Neural crest cell (in vitro differentiated cells): ENCODE measurements around the gene HOXA3. TPM values are rescaled to one million over a fixed set of nuclear protein-coding genes. Genes with fewer than 3 reads are reported as not detected.

ENCODE experiments used
- DNase-seq: peaks from one replicate; pipeline ENCODE4 v3.0.0; 2021; ENCODE audit warnings: low read depth, mixed read lengths, low spot score
- H3K27ac Mint-ChIP-seq: one replicate; pipeline ENCODE4 v1.8.0; 2021; ENCODE audit warnings: mild to moderate bottlenecking, mixed read lengths; ENCODE audit not compliant: unreplicated experiment
- H3K27me3 Mint-ChIP-seq: 2 replicates; pipeline ENCODE4 v1.8.0; 2021; ENCODE audit warnings: low read depth, mild to moderate bottlenecking, mixed read lengths
- H3K36me3 Mint-ChIP-seq: 2 replicates; pipeline ENCODE4 v1.8.0; 2021; ENCODE audit warnings: low read depth, mild to moderate bottlenecking, mixed read lengths
- H3K4me1 Mint-ChIP-seq: 2 replicates; pipeline ENCODE4 v1.8.0; 2021; ENCODE audit warnings: mixed read lengths
- H3K4me3 Mint-ChIP-seq: one replicate; pipeline ENCODE4 v1.8.0; 2021; ENCODE audit warnings: mild to moderate bottlenecking, mixed read lengths
- H3K9me3 Mint-ChIP-seq: 2 replicates; pipeline ENCODE4 v1.8.0; 2021; ENCODE audit warnings: mixed read lengths
- total RNA-seq: library from RNA; stranded (reverse); gene quantifications from 2 replicates; pipeline ENCODE4 v1.2.1, GENCODE V29; 2021
- TF ChIP-seq, protein P1 (sequence below): fragments of 200-600 bp; sonication (generic); conservative IDR thresholded peaks from 2 replicates; pipeline ENCODE4 v1.5.0; 2021; ENCODE audit warnings: antibody characterized with exemption, mild to moderate bottlenecking

Gene HOXA3
- total RNA-seq, 1 donor from 2014 or later: 10.6 TPM

DNA sequence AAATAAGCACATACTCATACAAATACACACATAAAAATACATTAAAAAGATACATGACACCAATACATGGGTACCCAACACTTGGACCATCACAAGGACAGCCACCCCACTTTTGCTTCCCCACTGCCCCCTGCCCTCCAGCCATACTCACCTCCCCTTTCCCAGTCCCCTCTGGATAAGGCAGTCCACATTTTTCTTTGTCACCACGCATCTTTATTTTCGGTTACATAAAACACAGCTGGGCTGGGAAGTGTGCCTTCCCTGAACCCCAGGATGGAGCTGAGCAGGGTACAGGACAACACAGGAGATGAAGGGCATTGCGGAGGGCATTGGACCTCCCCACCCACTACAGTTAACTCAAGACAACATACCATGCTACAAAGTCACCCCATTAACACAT lies 1.1 kb upstream of the HOXA3 start:
- peak overlapping the region; percentile 64 for H3K4me3 Mint-ChIP-seq
- H3K36me3 Mint-ChIP-seq: peaks cover 8% of the 10 kb centered on the region
- peaks cover 32% of the 10 kb centered on the region for H3K4me1 Mint-ChIP-seq
- no peak for DNase-seq
- TF ChIP-seq, protein P1, sequence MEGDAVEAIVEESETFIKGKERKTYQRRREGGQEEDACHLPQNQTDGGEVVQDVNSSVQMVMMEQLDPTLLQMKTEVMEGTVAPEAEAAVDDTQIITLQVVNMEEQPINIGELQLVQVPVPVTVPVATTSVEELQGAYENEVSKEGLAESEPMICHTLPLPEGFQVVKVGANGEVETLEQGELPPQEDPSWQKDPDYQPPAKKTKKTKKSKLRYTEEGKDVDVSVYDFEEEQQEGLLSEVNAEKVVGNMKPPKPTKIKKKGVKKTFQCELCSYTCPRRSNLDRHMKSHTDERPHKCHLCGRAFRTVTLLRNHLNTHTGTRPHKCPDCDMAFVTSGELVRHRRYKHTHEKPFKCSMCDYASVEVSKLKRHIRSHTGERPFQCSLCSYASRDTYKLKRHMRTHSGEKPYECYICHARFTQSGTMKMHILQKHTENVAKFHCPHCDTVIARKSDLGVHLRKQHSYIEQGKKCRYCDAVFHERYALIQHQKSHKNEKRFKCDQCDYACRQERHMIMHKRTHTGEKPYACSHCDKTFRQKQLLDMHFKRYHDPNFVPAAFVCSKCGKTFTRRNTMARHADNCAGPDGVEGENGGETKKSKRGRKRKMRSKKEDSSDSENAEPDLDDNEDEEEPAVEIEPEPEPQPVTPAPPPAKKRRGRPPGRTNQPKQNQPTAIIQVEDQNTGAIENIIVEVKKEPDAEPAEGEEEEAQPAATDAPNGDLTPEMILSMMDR: no peak
- H3K27me3 Mint-ChIP-seq: peaks cover 100% of the 10 kb centered on the region
- no peaks in the 10 kb centered on the region for H3K9me3 Mint-ChIP-seq
- no peak overlapping the region for H3K27ac Mint-ChIP-seq

DNA sequence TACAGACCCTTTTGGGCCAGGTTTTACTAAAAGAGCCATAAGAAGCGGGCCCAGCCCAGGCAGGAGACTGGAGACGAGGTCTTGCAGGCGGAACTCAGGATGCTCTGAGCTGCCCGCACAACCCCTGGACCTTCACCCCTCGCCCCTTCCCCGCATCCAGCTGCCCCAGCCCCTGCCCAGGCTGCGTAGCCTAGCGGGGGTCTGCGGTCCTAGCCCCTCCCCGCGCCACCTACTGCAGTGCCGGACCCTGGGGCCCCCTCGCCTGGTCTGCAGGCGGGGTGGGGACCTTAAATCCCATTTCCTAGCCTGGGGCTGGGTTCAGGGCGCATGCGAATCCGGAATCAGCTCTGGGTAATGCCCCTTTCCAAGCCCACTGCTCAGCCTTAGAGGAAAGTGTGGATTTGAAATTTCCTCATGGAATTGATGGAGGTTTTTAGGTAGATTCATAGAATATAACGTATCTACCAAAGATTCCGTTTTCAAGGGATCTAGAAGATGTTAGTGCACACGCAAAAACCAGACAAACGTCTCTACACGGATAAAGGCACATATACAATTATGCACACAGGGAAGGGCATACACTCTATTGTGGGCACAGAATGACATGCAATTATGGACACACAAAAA lies 546 bp upstream of the HOXA3 start:
- Mint-ChIP-seq H3K27me3 (peaks cover 100% of the 10 kb centered on the region), H3K9me3 (no peaks in the 10 kb centered on the region), H3K27ac (no peak overlapping the region), H3K36me3 (peaks cover 5% of the 10 kb centered on the region), H3K4me1 (peaks cover 31% of the 10 kb centered on the region), H3K4me3 (peak overlapping the region; percentile 54)
- TF ChIP-seq, protein P1: no peak
- no peak for DNase-seq

DNA sequence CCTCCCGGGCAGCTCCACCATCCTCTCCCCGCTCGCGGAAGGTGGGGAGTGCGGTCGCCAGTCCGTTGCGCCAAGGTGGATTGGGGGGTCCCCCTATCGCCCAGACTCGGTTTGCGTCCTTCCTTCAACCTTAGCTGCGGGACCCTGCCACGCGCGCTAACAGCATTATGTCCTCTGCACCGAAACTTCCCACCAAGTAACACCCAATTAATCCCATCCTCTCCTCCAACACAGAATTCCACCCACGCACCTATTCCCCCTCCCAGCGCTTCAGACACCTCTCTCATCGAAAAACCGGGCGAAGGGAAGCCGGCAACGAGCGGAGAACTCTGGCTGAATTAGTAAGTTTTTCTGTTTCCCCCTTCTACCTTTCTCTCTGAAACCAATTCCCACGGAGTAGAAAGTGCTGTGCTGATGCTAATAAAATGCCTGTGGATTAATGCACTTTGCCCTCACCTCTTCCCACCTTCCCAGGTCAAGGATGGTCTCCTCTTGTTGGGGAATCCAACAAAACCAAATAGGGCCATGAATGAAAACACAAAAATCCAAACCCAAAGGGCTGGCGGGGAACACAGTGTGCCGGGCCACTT lies 947 bp downstream of the HOXA3 start:
- Mint-ChIP-seq H3K36me3 (peaks cover 5% of the 10 kb centered on the region), H3K4me3 (peak overlapping the region; percentile 85), H3K4me1 (peaks cover 30% of the 10 kb centered on the region), H3K27me3 (peaks cover 100% of the 10 kb centered on the region), H3K27ac (peak overlapping the region; percentile 80), H3K9me3 (peaks cover 1% of the 10 kb centered on the region)
- TF ChIP-seq, protein P1: no peak
- no peak for DNase-seq

DNA sequence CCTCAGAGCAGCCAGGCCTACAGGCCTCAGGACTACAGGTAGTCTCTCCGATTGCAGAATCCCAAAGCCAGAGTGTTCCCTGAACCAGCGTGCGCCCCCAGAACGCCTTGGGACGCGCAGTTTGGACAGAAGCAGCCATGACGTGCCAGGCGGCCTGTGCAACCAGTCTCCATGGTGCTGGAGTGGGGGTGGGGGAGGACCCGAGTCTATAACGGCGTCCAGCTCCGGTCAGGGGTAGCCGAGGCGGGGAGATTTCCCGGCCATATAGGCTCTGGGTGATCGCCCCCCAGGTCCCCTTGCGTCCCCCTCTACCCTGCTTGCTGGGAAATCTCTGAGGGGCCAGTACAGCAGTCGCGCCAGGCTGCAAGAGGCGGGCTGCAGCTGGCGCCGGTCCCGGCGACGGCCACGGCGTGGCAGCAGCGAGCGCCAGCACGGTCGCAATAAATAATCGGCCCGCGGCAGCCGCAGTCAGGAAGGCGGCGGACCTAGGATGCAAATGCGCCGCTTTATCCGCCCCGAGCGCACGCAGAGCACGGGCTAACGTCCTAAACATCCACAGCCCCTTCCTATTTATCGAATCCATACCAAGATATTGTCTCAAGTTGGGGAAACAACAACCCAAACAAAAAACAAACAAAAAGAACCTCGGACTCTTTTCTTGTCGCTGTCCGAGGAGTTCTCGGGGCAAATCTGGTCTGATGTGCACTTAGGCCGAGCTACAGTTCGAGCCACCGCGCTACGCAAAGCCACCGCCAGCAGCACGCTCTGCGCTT lies 1.6 kb downstream of the HOXA3 start:
- Mint-ChIP-seq H3K27ac (peak overlapping the region; percentile 80), H3K36me3 (peaks cover 8% of the 10 kb centered on the region), H3K9me3 (peaks cover 4% of the 10 kb centered on the region), H3K4me1 (peaks cover 26% of the 10 kb centered on the region), H3K4me3 (peak overlapping the region; percentile 85), H3K27me3 (peaks cover 100% of the 10 kb centered on the region)
- TF ChIP-seq, protein P1: peak; percentile 89
- DNase-seq: peak; percentile 72

DNA sequence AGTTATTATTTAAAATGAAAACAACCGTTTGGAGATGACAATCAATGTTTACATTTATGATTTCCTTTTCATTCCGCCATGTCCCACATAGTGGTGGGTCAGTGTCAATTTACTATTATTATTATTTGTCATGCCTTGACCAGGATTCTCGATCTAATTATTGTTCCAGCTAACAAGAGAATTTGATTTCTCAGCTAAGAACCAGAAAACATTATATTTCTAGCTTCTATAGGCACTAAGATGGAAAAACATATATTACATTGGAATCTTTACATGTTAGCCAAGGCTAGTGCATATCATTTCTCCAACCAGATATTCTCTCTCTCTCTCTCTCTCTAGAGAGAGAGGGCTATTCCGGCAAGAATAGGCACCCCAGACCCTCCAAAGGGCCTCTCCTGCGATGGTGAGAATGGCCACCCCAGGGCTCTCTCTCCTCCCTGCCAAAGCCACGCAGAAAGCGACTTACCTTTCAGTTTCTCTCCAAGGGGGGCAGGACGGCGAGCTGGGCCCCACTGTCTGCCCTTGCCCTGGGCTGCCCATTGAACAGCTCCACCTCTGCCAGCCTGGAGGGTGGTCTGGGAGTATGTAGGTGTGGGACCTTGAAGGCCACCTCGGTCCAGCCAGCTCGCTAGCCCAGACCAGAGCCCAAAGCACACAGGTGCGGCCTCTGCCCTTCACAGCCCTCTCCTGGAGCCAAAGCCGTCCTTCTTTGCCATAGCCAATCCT lies 2.4 kb downstream of the HOXA3 start:
- Mint-ChIP-seq H3K4me1 (peaks cover 26% of the 10 kb centered on the region), H3K27ac (no peak overlapping the region), H3K27me3 (peaks cover 100% of the 10 kb centered on the region), H3K9me3 (peaks cover 4% of the 10 kb centered on the region), H3K4me3 (peak overlapping the region; percentile 85), H3K36me3 (peaks cover 8% of the 10 kb centered on the region)
- DNase-seq: no peak
- TF ChIP-seq, protein P1: no peak
